Tibial nerve (tissue), 4 donors: ENCODE measurements around the gene PERCC1. TPM values are rescaled to one million over a fixed set of nuclear protein-coding genes. Genes with fewer than 3 reads are reported as not detected.

Experiments used
- DNase-seq, 2 donors: peaks; one replicate each; pipeline ENCODE4 v3.0.0-alpha.2; 2019; ENCODE audit warnings: low spot score in 2 of 2
- H3K27ac ChIP-seq, 4 donors: fragments of 200-600 bp; sonication (generic) in 3 of 4; one replicate each; pipeline ENCODE4 v1.5.1; 2017 to 2019; ENCODE audit warnings: mild to moderate bottlenecking in 1 of 4
- H3K27me3 ChIP-seq, 2 donors: fragments of 200-600 bp; sonication (generic) in 1 of 2; one replicate each; pipeline versions ENCODE4 v1.5.1 to v1.6.0; 2017 to 2019
- H3K36me3 ChIP-seq, 3 donors: fragments of 200-600 bp; sonication (generic); one replicate each; pipeline ENCODE4 v1.5.1; 2018 to 2019
- H3K4me1 ChIP-seq, 4 donors: fragments of 200-600 bp; sonication (generic) in 3 of 4; one replicate each; pipeline ENCODE4 v1.5.1; 2017 to 2019
- H3K4me3 ChIP-seq, 4 donors: fragments of 200-600 bp; sonication (generic) in 3 of 4; one replicate each; pipeline ENCODE4 v1.5.1; 2017 to 2019; ENCODE audit warnings: mild to moderate bottlenecking in 1 of 4, moderate library complexity in 1 of 4
- H3K9me3 ChIP-seq, 4 donors: fragments of 200-600 bp; sonication (generic) in 3 of 4; one replicate each; pipeline ENCODE4 v1.5.1; 2017 to 2019
- CTCF ChIP-seq, 5 experiments: fragments of 200-600 bp in 3 of 5; fragments of 450-650 bp in 2 of 5; sonication (generic) in 3 of 5; IDR thresholded peaks; one replicate each; pipeline ENCODE4 v1.5.1; 2016 to 2019; ENCODE audit warnings: antibody characterized with exemption in 5 of 5, mild to moderate bottlenecking in 3 of 5, moderate library complexity in 2 of 5
- EP300 ChIP-seq, 2 donors: sonication (generic); formaldehyde crosslinking; IDR thresholded peaks; one replicate each; pipeline ENCODE4 v1.6.1; 2017; ENCODE audit warnings: antibody characterized with exemption in 2 of 2, mild to moderate bottlenecking in 1 of 2
- POLR2A ChIP-seq, 2 donors: fragments of 450-650 bp; IDR thresholded peaks; one replicate each; pipeline ENCODE4 v1.6.1; 2017; ENCODE audit warnings: antibody characterized with exemption in 2 of 2, mild to moderate bottlenecking in 2 of 2, moderate library complexity in 2 of 2
- WGBS, 2 donors: methylation state at CpG; one replicate each; pipeline ENCODE4 v1.1.5; 2018; 5-methylcytosine and 5-hydroxymethylcytosine counted together
- total RNA-seq, 4 donors: library from RNA; depleted of rRNA; stranded (reverse); fragments of >200 nt; gene quantifications; one replicate each; pipeline ENCODE4 v1.1.0, GENCODE V29; 2016

The PERCC1 gene
- total RNA-seq, 4 donors from 2014 or later: 1.1 TPM; not detected in 3

- H3K4me3 ChIP-seq: no peak overlapping the region
- TF ChIP-seq POLR2A (IDR thresholded peaks at IDR 0.05): no peak
- TF ChIP-seq CTCF (IDR thresholded peaks at IDR 0.05): no peak
- no peak for TF ChIP-seq EP300 (IDR thresholded peaks at IDR 0.05)
- H3K4me1 ChIP-seq: peaks cover 0 to 6% (median 5%) of the 10 kb centered on the region in 4 donors
- H3K9me3 ChIP-seq: no peaks in the 10 kb centered on the region
- WGBS, 2 donors: 72 to 76% methylated on average over 16 to 20 of the region's 20 CpGs
- no peak for DNase-seq
- H3K27ac ChIP-seq: no peak overlapping the region
- peaks cover 0 to 23% of the 10 kb centered on the region in 2 donors for H3K27me3 ChIP-seq
- H3K36me3 ChIP-seq: peaks cover 0 to 36% (median 0%) of the 10 kb centered on the region in 3 donors
Observed at GRCh38 chr16:1431497-1432270, 806 bp downstream of the PERCC1 start.

- no peak for DNase-seq
Observed at GRCh38 chr16:1432388-1433262, 1.7 kb downstream of the PERCC1 start.

GRCh38 chr16:1433263-1433560 is 2.3 kb downstream of the PERCC1 start:
- TF ChIP-seq EP300 (IDR thresholded peaks at IDR 0.05): no peak
- TF ChIP-seq POLR2A (IDR thresholded peaks at IDR 0.05): no peak
- TF ChIP-seq CTCF (IDR thresholded peaks at IDR 0.05): no peak
- DNase-seq: no peak
- Histone ChIP-seq H3K36me3 (peaks cover 0 to 51% (median 0%) of the 10 kb centered on the region in 3 donors), H3K27me3 (peaks cover 0 to 23% of the 10 kb centered on the region in 2 donors), H3K4me1 (peaks cover 0 to 6% (median 5%) of the 10 kb centered on the region in 4 donors), H3K27ac (no peak overlapping the region), H3K9me3 (no peaks in the 10 kb centered on the region), H3K4me3 (no peak overlapping the region)
- 55 to 78% methylated on average over 14 of the region's 14 CpGs for WGBS, 2 donors

More at GRCh38 chr16:1432388-1433262, 1.7 kb downstream of the PERCC1 start:
- H3K27me3 ChIP-seq: peaks cover 0 to 23% of the 10 kb centered on the region in 2 donors
- no peak overlapping the region for H3K4me3 ChIP-seq
- peaks cover 0 to 45% (median 0%) of the 10 kb centered on the region in 3 donors for H3K36me3 ChIP-seq
- TF ChIP-seq CTCF (IDR thresholded peaks at IDR 0.05) (no peak), EP300 (IDR thresholded peaks at IDR 0.05) (no peak), POLR2A (IDR thresholded peaks at IDR 0.05) (no peak)
- H3K9me3 ChIP-seq: no peaks in the 10 kb centered on the region
- no peak overlapping the region for H3K27ac ChIP-seq
- peaks cover 0 to 6% (median 5%) of the 10 kb centered on the region in 4 donors for H3K4me1 ChIP-seq
- 74 to 75% methylated on average over 51 to 57 of the region's 63 CpGs for WGBS, 2 donors

- no peak overlapping the region for H3K4me3 ChIP-seq
- no peaks in the 10 kb centered on the region for H3K9me3 ChIP-seq
- no peak overlapping the region for H3K27ac ChIP-seq
- H3K27me3 ChIP-seq: peaks cover 0 to 20% of the 10 kb centered on the region in 2 donors
- peaks cover 0 to 2% (median under 1%) of the 10 kb centered on the region in 4 donors for H3K4me1 ChIP-seq
- WGBS, 2 donors: 33 to 38% methylated on average over 12 to 20 of the region's 22 CpGs
- TF ChIP-seq CTCF (IDR thresholded peaks at IDR 0.05) (no peak), POLR2A (IDR thresholded peaks at IDR 0.05) (no peak)
- no peak for DNase-seq
- H3K36me3 ChIP-seq: peaks cover 0 to 56% (median 0%) of the 10 kb centered on the region in 3 donors
Observed at GRCh38 chr16:1433756-1434155, 2.9 kb downstream of the PERCC1 start.
